ACC112 (cell line): Measurements from ENCODE around the gene GRM8.

Experiments
- H2AFZ ChIP-seq: fragments of 200-600 bp; sonication (generic); one replicate; pipeline ENCODE4 v1.6.0; 2017; ENCODE audit warnings: antibody characterized with exemption, low read length; ENCODE audit not compliant: unreplicated experiment
- H3K27ac ChIP-seq: fragments of 200-600 bp; sonication (generic); 2 replicates; pipeline ENCODE4 v1.5.1; 2014; ENCODE audit warnings: low read depth, mild to moderate bottlenecking, antibody characterized with exemption, low read length, moderate library complexity
- H3K27me3 ChIP-seq: fragments of 200-600 bp; sonication (generic); 2 replicates; pipeline ENCODE4 v1.6.1; 2014; ENCODE audit warnings: mild to moderate bottlenecking, antibody characterized with exemption, low read length, moderate library complexity, mixed read lengths; ENCODE audit not compliant: insufficient read depth
- H3K36me3 ChIP-seq: fragments of 200-600 bp; sonication (generic); 2 replicates; pipeline ENCODE4 v1.6.1; 2016; ENCODE audit warnings: mild to moderate bottlenecking, antibody characterized with exemption, low read length, moderate library complexity, mixed read lengths; ENCODE audit not compliant: insufficient read depth
- H3K4me1 ChIP-seq: fragments of 200-600 bp; sonication (generic); one replicate; pipeline ENCODE4 v1.6.1; 2016; ENCODE audit warnings: low read length, mixed read lengths; ENCODE audit not compliant: insufficient read depth, unreplicated experiment, control insufficient read depth
- H3K4me3 ChIP-seq: fragments of 200-600 bp; sonication (generic); 2 replicates; pipeline ENCODE4 v1.5.1; 2014; ENCODE audit warnings: mild to moderate bottlenecking, low read depth, low read length
- H3K79me2 ChIP-seq: fragments of 200-600 bp; sonication (generic); one replicate; pipeline ENCODE4 v1.6.0; 2016; ENCODE audit warnings: low read length; ENCODE audit not compliant: control insufficient read depth, unreplicated experiment, insufficient read depth

Gene GRM8

GRCh38 chr7:126699707-126700106 lies 553.0 kb downstream of the GRM8 start:
- Histone ChIP-seq H3K27ac (no peak overlapping the region), H3K4me1 (no peaks in the 10 kb centered on the region), H3K4me3 (no peak overlapping the region), H3K27me3 (no peaks in the 10 kb centered on the region), H2AFZ (no peak overlapping the region), H3K36me3 (no peaks in the 10 kb centered on the region), H3K79me2 (no peaks in the 10 kb centered on the region)

DNA sequence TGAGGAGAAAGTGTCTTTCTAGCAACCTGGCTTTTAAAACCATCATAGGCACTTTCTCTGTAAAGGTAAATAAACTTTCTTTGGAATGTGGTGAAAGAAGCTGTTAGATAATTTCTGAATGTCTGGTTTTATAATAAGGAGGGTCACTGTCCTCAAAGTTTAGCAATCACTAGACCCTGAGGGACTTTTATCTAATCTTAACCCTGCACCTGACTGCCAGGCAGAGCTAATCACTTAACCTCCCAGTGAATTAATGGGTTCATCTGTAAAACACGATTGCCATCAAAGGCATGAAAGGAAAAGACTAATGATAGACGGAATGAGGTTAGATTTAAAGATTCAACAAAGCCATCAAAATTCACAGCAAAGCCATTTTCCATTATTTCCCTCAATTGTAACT lies 553.8 kb downstream of the GRM8 start:
- H3K36me3 ChIP-seq: no peaks in the 10 kb centered on the region
- no peaks in the 10 kb centered on the region for H3K4me1 ChIP-seq
- no peaks in the 10 kb centered on the region for H3K79me2 ChIP-seq
- no peaks in the 10 kb centered on the region for H3K27me3 ChIP-seq
- no peak overlapping the region for H3K27ac ChIP-seq
- no peak overlapping the region for H3K4me3 ChIP-seq
- H2AFZ ChIP-seq: no peak overlapping the region

GRCh38 chr7:126698446-126698845 lies 554.3 kb downstream of the GRM8 start:
- Histone ChIP-seq H3K27me3 (no peaks in the 10 kb centered on the region), H3K4me3 (no peak overlapping the region), H3K36me3 (no peaks in the 10 kb centered on the region), H3K79me2 (no peaks in the 10 kb centered on the region), H3K4me1 (no peaks in the 10 kb centered on the region), H2AFZ (no peak overlapping the region), H3K27ac (no peak overlapping the region)

DNA sequence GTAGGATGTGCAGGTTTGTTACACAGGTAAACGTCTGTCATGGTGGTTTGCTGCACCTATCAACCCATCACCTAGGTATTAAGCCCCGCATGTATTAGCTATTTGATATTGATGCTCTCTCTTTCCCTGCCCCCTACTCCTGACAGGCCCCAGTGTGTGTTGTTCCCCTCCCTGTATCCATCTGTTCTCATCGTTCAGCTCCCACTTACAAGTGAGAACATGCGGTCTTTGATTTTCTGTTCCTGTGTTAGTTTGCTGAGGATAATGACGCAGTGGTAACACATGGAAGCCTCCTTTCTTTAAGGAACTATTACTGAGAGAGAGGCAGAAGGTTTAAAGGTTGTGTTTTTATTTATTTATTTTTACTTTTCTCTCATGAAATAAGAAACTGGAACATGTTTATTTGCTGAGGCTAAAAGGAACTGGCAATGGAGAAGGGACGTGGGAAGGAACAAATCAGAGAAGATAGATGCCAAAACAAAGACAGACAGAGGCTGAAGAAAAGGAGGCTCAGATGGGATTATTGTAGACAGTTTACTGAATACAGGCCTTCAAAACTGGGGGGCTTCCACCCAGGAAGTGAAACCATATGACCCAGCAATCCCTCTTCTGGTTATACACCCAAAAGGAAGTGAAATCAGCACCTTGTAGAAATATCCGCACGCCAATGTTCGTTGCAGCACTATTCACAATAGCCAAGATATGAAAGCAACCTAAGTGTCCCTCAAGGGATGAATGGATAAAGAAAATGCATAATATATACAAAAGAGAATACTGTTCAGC lies 556.3 kb downstream of the GRM8 start:
- Histone ChIP-seq H3K27me3 (no peaks in the 10 kb centered on the region), H3K4me1 (no peaks in the 10 kb centered on the region), H3K36me3 (no peaks in the 10 kb centered on the region), H3K4me3 (no peak overlapping the region), H3K79me2 (no peaks in the 10 kb centered on the region), H3K27ac (no peak overlapping the region), H2AFZ (no peak overlapping the region)

GRCh38 chr7:126690848-126691751 lies 561.6 kb downstream of the GRM8 start:
- H3K27ac ChIP-seq: no peak overlapping the region
- H3K4me1 ChIP-seq: no peaks in the 10 kb centered on the region
- no peak overlapping the region for H3K4me3 ChIP-seq
- H2AFZ ChIP-seq: no peak overlapping the region
- H3K27me3 ChIP-seq: no peaks in the 10 kb centered on the region
- no peaks in the 10 kb centered on the region for H3K79me2 ChIP-seq
- no peaks in the 10 kb centered on the region for H3K36me3 ChIP-seq

DNA sequence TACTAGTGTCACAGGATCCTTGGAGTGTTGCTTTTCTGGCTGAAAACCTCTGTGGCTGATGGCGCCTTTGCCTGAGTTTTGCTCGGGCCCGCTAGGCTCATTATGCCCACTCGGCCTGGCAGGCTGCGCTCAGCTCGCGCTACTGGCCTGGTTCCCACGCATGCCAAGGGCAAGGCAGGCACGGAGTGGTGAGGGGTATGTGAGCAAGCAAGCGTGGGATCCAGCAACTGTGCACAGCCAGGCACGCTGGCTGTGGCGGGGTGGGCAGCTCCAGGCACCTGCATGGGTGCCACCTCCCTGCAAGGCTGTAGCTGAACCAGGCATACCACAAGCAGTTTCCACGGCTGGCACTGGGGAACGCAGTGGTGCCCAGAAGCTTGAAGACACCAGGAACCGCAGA lies 562.6 kb downstream of the GRM8 start:
- no peak overlapping the region for H3K4me3 ChIP-seq
- no peak overlapping the region for H2AFZ ChIP-seq
- no peaks in the 10 kb centered on the region for H3K4me1 ChIP-seq
- no peaks in the 10 kb centered on the region for H3K79me2 ChIP-seq
- no peaks in the 10 kb centered on the region for H3K27me3 ChIP-seq
- no peaks in the 10 kb centered on the region for H3K36me3 ChIP-seq
- no peak overlapping the region for H3K27ac ChIP-seq

DNA sequence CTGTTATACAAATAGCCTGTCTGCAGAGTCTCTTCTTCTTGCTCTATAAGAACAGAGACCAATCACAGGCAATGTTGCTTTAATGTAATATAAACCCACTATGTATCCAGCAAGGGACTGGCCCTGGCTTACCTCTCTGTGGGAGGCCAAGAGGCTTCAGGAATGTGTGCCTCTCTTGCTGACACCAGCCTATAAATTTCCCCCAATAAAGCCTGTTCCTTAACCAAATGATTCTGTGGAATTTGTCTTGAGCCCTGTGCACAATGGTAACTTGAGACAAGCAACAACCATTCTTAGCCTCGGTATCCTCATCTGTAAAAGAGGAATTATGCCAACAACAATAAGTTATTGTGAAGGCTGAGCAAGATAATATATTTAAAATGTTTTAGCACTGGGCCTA lies 563.7 kb downstream of the GRM8 start:
- Histone ChIP-seq H3K36me3 (no peaks in the 10 kb centered on the region), H3K4me1 (no peaks in the 10 kb centered on the region), H2AFZ (no peak overlapping the region), H3K27ac (no peak overlapping the region), H3K4me3 (no peak overlapping the region), H3K27me3 (no peaks in the 10 kb centered on the region), H3K79me2 (no peaks in the 10 kb centered on the region)

DNA sequence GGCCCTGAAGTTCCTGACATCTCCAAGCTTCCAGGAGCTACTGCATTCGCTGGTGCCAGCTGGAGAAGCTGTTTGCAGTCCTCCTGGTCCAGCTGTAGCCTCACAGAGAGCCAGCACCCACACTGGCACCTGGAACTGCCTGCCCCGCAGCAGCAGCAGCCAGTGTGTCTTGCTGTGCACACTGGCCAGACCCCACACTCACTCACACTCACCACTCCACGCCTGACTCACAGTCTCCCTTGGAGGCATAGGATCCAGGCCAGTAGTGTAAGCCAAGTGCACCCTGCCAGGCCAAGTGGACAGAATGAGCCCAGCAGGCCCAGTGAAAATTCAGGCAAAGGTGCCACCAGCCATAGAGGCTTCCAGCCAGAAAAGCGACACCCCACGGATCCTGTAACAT lies 566.3 kb downstream of the GRM8 start:
- Histone ChIP-seq H3K36me3 (no peaks in the 10 kb centered on the region), H3K27ac (no peak overlapping the region), H3K79me2 (no peaks in the 10 kb centered on the region), H2AFZ (no peak overlapping the region), H3K27me3 (no peaks in the 10 kb centered on the region), H3K4me3 (no peak overlapping the region), H3K4me1 (no peaks in the 10 kb centered on the region)

DNA sequence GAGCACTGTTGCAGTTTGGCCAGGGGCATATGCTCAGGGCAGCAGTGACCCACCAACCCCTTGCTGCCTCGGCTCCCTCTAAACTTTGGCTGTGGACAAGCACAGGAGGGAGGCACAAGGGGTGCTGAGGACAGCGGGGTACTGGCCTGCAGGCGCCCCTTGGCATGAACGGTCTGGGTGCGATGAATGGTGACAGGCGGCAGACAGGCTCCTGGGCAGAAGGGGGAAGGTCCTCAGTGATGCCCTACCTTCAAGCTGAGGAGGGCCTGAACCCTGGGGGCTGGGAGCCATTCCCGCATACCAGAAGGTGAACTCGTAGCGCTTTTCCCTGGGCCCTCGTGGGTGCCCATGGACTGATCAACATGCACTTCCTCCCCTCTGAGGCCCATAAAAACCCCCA lies 567.1 kb downstream of the GRM8 start:
- H3K4me3 ChIP-seq: no peak overlapping the region
- H3K79me2 ChIP-seq: no peaks in the 10 kb centered on the region
- no peak overlapping the region for H3K27ac ChIP-seq
- no peak overlapping the region for H2AFZ ChIP-seq
- H3K36me3 ChIP-seq: no peaks in the 10 kb centered on the region
- no peaks in the 10 kb centered on the region for H3K4me1 ChIP-seq
- H3K27me3 ChIP-seq: no peaks in the 10 kb centered on the region

DNA sequence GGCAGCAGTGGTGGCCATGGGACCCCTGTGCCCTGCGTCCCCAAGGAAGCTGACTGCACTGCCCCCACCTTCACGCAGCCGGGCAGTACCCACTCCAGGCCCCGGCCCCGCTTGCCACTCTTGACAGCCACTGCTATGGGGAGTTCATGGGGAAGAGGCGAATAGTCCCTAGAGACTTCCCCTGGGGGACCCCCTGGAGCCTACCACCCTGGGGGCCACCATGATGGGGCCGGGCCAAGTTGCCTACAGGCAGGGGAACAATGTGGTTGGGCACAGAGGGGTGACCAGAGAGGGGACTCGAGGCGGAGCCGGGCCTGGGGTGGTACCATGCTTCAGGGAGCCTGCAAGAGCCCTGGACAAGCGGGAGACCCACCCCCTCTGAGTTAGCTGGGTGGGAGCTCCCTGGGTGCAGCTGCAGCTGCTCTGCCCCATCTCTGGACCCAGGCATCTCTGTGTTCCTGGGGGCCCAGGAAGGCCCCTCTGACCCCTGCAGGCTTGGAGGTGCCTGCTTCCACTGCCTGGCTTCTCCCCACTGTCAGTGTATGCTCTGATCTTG lies 567.6 kb downstream of the GRM8 start:
- H3K27me3 ChIP-seq: no peaks in the 10 kb centered on the region
- H2AFZ ChIP-seq: no peak overlapping the region
- H3K79me2 ChIP-seq: no peaks in the 10 kb centered on the region
- H3K27ac ChIP-seq: no peak overlapping the region
- no peaks in the 10 kb centered on the region for H3K36me3 ChIP-seq
- H3K4me3 ChIP-seq: no peak overlapping the region
- H3K4me1 ChIP-seq: no peaks in the 10 kb centered on the region
